HG03103 (cell line): Measurements from ENCODE around the gene HCRTR1.
"Not testable (repeated sequence)": the region's sequence is repeated elsewhere in the genome, so short reads cannot be mapped to it uniquely, and the experiment has no call there.

Source experiments
- ATAC-seq: cut with Tn5 transposase; IDR thresholded peaks from one replicate; pipeline ENCODE4 v1.9.1; 2021; ENCODE audit warnings: low read depth; ENCODE audit not compliant: unreplicated experiment

Gene HCRTR1

DNA sequence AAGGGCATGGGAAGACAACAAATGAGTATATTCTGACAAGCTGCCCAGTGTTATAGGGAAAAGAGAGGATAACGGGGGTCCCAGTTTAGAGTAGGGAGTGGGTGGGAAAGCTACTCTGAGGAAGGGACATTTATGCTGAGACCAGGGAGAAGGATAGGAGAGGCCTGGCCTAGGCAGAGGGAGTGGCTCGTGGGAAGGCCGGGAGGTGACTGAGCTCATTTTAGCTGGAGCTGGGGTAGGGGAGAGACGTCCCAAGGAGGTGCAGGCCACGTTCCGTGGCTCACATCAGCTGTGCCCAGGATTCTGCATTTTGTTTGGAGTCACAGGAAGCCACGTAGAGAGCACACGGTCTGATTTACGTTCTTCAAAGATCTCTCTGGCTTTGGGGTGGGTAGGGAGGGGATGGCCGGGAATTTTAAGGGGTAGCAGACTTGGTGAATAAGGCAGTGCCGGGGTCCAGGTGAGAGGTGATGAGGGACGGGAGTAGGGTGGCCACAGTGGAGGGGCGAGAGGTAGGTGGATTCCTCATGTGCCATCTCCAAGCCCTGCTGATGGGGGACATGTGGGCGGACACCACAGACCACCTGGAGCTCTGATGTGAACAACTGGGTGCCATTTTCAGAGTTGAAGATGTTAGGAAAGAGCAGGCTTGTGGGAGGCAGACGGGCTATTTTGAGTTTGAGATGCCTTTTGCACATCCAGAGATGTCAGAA is 36.4 kb upstream of the HCRTR1 start:
- no peak for ATAC-seq

DNA sequence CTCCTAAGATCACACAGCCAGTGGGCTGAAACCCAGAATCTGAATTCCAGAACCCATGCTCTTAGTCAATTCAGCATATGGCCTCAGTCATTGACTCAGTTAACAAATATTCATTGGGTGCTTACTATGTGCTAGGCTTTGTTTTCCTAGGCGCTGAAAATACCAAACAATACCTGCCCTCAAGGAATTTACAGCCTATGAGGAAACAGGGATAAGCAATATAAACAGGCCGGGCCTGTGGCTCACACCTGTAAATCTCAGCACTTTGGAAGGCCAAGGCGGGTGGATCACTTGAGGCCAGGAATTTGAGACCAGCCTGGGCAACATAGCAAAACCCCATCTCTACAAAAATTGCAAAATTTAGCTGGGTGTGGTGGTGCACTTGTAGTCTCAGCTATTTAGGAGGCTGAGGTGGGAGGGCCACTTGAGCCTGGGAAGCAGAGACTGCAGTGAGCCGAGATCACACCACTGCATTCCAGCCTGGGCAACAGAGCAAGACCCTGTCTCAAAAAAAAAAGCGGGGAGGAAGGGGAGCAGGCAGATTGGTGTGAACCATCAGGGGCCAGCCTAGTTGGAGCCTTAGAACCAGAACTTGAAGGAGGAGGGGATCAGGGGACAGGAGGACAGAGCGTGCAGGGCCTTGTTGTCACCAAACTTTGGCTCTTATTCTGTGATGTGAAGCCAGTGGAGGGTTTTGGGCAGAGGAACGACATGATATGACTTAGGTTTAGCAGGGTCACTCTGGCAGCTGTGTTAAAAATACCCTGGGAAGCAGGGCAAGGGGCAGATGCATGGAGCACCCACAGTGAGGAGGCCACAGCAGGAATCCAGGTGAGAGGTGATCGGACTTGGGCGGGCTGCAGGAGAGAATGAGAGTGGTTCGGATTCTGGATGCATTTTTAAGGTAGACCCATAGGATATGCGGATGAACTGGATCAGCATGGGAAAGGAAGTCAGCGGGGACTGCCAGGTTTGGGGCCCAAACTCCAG is 35.4 kb upstream of the HCRTR1 start:
- no peak for ATAC-seq

GRCh38 chr1:31583082-31583994 is 34.2 kb upstream of the HCRTR1 start:
- ATAC-seq: no peak

DNA sequence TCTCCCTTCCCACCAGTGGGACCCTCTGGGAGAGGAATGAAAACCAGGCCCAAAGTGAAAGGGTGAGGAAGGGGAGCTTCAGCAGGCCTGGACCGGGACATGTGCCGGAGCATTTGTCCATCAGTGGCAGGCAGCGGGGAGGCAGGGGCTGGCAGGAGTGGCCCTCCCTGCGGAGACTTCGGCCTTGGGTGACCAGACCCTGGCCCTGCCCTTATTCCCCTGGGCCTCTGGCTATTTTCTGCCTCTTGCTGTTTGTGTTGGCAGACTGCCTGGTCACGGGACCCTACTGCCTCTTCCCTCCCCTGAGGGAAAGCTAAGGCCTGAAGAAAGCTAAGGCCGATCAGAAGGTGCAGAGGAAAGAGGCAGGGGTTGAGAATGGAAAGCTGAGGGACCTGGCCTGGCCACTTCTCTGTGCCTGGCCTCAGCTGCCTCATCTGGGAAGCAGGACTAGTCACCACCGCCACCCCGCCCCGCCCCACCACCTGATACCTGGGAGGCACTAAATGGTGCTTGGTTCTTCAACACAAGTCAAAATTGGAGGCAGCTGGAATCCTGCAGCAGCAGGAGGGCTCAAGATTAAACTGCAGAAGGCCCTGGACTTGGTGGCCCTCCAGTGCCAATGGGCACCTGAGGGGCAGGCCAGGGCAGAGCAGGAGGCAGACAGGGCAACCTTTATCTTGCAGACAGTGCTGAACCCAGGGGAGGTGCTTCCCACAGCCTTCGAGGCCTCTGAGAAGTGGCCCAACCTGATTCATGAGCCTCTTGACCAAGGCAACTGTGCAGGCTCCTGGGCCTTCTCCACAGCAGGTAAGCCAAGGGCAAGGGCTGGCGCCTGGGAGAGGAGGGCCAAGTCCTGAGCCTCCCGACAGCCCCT is 33.3 kb upstream of the HCRTR1 start:
- ATAC-seq: no peak

GRCh38 chr1:31584869-31585735 is 32.4 kb upstream of the HCRTR1 start:
- ATAC-seq: no peak

GRCh38 chr1:31585736-31586365 is 31.6 kb upstream of the HCRTR1 start:
- ATAC-seq: no peak

DNA sequence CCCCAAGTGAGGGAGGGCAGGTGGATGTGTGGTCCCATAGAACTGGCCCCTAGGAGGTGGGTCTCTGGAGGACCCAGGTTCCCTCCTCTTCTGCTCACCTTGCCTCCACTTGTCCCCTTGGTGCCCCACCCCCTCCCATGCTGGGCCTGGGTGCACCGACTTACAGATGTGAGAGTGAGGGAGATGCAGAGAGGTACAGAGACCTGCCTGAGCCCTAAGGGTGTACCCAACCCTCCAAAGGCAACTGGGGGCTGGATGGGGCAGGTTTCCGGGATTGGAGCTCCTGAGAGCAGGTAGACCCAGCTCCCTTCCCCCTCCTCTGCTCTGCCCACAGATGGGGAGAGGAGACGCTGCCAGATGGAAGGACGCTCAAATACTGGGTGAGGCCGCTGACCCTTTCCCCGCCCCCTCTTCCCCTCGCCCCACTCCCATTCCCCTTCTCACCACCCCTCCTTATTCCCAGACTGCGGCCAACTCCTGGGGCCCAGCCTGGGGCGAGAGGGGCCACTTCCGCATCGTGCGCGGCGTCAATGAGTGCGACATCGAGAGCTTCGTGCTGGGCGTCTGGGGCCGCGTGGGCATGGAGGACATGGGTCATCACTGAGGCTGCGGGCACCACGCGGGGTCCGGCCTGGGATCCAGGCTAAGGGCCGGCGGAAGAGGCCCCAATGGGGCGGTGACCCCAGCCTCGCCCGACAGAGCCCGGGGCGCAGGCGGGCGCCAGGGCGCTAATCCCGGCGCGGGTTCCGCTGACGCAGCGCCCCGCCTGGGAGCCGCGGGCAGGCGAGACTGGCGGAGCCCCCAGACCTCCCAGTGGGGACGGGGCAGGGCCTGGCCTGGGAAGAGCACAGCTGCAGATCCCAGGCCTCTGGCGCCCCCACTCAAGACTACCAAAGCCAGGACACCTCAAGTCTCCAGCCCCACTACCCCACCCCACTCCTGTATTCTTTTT is 30.8 kb upstream of the HCRTR1 start:
- no peak for ATAC-seq

- not testable (repeated sequence) for ATAC-seq
Measured at GRCh38 chr1:31587328-31587699, 30.2 kb upstream of the HCRTR1 start.

GRCh38 chr1:31587720-31588423 is 29.6 kb upstream of the HCRTR1 start:
- ATAC-seq: no peak

GRCh38 chr1:31588751-31589515 is 28.6 kb upstream of the HCRTR1 start:
- ATAC-seq: no peak

GRCh38 chr1:31591425-31592093 is 25.9 kb upstream of the HCRTR1 start:
- ATAC-seq: no peak

- no peak for ATAC-seq
Measured at GRCh38 chr1:31592132-31592531, 25.4 kb upstream of the HCRTR1 start.

- ATAC-seq: no peak
Measured at GRCh38 chr1:31593136-31593665, 24.3 kb upstream of the HCRTR1 start.

DNA sequence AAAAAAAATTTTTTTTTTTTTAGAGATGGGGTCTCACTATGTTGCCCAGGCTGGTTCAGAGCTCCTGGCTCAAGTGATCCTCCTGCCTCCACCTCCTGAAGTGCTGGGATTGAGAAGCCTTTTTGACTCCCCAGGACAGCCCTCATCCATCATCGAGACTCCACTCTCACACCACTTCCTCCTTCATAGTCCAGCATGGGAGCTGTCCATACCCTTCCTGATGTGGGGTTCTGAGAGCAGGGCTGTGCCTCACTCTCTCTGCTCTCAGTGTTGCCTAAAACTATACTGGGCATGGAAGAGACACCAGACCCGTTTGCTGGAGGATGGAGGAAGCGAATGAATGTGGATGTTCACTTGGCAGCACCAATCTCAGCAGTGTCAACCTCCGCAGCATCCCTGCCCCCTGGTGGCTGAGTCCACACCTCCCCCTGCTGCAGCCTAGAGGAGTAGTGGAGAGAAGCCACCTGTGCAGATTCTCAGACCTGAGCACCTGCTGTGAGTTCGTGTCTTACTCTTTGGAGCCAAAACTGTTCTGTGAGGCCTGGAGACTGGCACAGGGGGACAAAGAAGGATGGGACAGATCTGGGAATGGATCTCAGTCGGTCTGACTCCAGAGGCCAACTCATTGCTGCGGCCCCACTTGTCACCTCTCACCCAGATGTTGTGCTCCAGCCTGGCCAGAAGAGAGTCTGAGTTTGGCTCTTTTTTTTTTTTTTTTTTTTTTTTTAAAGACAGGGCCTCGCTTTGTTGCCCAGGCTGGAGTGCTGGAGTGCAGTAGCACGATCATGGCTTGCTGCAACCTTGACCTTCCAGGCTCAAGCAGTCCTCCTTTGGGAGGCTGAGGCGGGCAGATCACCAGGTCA is 23.5 kb upstream of the HCRTR1 start:
- ATAC-seq: no peak
